K562 (cell line): Measurements from ENCODE around the gene ALDH16A1. TPM values are rescaled to one million over a fixed set of nuclear protein-coding genes. Genes with fewer than 3 reads are reported as not detected.
A peak's percentile ranks its signal among the peaks of the same experiment; 100 is the strongest.

Source experiments
- DIDO1 ChIP-seq: fragments of 450-650 bp; IDR thresholded peaks from 2 replicates; pipeline ENCODE4 v1.6.1; 2016; ENCODE audit warnings: low read depth, missing biosample characterization, missing genetic modification characterization
- EP300 ChIP-seq: IDR thresholded peaks from 2 replicates; pipeline ENCODE4 v1.6.1; 2012; ENCODE audit warnings: low read length, improper control_type of control experiment
- ESRRA ChIP-seq: fragments of 450-650 bp; IDR thresholded peaks from 2 replicates; pipeline ENCODE4 v1.6.1; 2014; ENCODE audit warnings: low read depth, mild to moderate bottlenecking, moderate library complexity, borderline replicate concordance
- GABPA ChIP-seq: fragments of 200-800 bp; sonication (Bioruptor generic); conservative IDR thresholded peaks from 2 replicates; pipeline ENCODE4 v1.6.1; 2016; ENCODE audit warnings: low read depth, missing genetic modification characterization, missing compliant biosample characterization
- HIVEP1 ChIP-seq: fragments of 250-450 bp; sonication (Bioruptor Pico); IDR thresholded peaks from 2 replicates; pipeline ENCODE4 v1.4.0; 2020; ENCODE audit warnings: mild to moderate bottlenecking
- KAT7 ChIP-seq: sonication (generic); formaldehyde crosslinking; IDR thresholded peaks from 2 replicates; pipeline ENCODE4 v1.8.0; 2022; ENCODE audit warnings: missing genetic modification reagents, mild to moderate bottlenecking, borderline replicate concordance
- KLF6 ChIP-seq: fragments of 250-450 bp; sonication (Bioruptor Pico); IDR thresholded peaks from 2 replicates; pipeline ENCODE4 v1.4.0; 2020; ENCODE audit warnings: mild to moderate bottlenecking, moderate library complexity, borderline replicate concordance
- MEF2A ChIP-seq: IDR thresholded peaks from 2 replicates; pipeline ENCODE4 v1.6.1; 2011; ENCODE audit warnings: low read depth, mild to moderate bottlenecking, low read length, moderate library complexity; ENCODE audit not compliant: control insufficient read depth
- MGA ChIP-seq: fragments of 450-650 bp; IDR thresholded peaks from 2 replicates; pipeline ENCODE4 v1.6.1; 2016; ENCODE audit warnings: mild to moderate bottlenecking, moderate library complexity
- NR2C1 ChIP-seq, 2 experiments: fragments of 450-650 bp; IDR thresholded peaks; 2 replicates each; pipeline ENCODE4 v1.6.1; 2017; ENCODE audit warnings: mild to moderate bottlenecking in 2 of 2, antibody characterized with exemption in 1 of 2, inconsistent platforms in 1 of 2, missing compliant biosample characterization in 1 of 2, missing genetic modification characterization in 1 of 2
- POLR2AphosphoS5 ChIP-seq: IDR thresholded peaks from 2 replicates; pipeline ENCODE4 v1.6.1; 2011; ENCODE audit warnings: mild to moderate bottlenecking, low read depth, low read length, moderate library complexity; ENCODE audit not compliant: control insufficient read depth, insufficient read depth
- SPI1 ChIP-seq: IDR thresholded peaks from 2 replicates; pipeline ENCODE4 v1.6.1; 2011; ENCODE audit warnings: low read depth, low read length, control low read depth, borderline replicate concordance
- ZNF561 ChIP-seq: fragments of 450-650 bp; formaldehyde crosslinking; conservative IDR thresholded peaks from 2 replicates; pipeline ENCODE4 v1.4.0; 2020; ENCODE audit warnings: mild to moderate bottlenecking, moderate library complexity
- ZNF766 ChIP-seq: fragments of 200-800 bp; sonication (Bioruptor generic); conservative IDR thresholded peaks from 2 replicates; pipeline ENCODE4 v1.6.1; 2016; ENCODE audit warnings: missing genetic modification characterization, missing compliant biosample characterization
- polyA plus RNA-seq, 8 experiments: library from polyadenylated mRNA; depleted of rRNA in 4 of 8; stranded (reverse) in 5 of 8; unstranded in 3 of 8; fragments of >200 nt; fragmentation: Nextera tagmentation in 2 of 8; fragmentation: Illumina TruSeq in 1 of 8; extraction: Ambion mirVana in 2 of 8; extraction: Trizol in 1 of 8; gene quantifications; 2 replicates each; pipeline versions ENCODE4 v1.2.1 to v1.2.3, GENCODE V29; 2011 to 2014; ENCODE audit warnings: inconsistent platforms in 1 of 8, missing spikeins in 1 of 8
- total RNA-seq, 7 experiments: library from RNA; depleted of rRNA in 6 of 7; stranded (reverse); fragments of >200 nt in 6 of 7; fragmentation: Illumina TruSeq in 2 of 7; extraction: Trizol in 2 of 7; gene quantifications; 2 replicates each; pipeline versions ENCODE4 v1.2.1 to v1.2.3, GENCODE V29; 2011 to 2021; ENCODE audit warnings: low replicate concordance in 1 of 7
- TF ChIP-seq, protein P1 (sequence below): sonication (generic); formaldehyde crosslinking; IDR thresholded peaks from 2 replicates; pipeline ENCODE4 v1.8.0; 2022; ENCODE audit warnings: missing genetic modification reagents, mild to moderate bottlenecking, moderate library complexity, borderline replicate concordance

Gene ALDH16A1
- total and polyA plus RNA-seq, 9 of the 15 experiments (the other 6 are each of a cell fraction or from before 2014, with no cell fraction given) = 2.2 to 52.2 (median 7.6) TPM

GRCh38 chr19:49453013-49453756 lies at the start of gene ALDH16A1 (continued):
- TF ChIP-seq MGA (peak; percentile 70), POLR2AphosphoS5 (peak; percentile 98), ZNF766 (CRISPR knock-in tag) (no peak), DIDO1 (tag) (no peak), MEF2A (0 out of 2 replicates have a peak, but pooled peaks have one; percentile 25), NR2C1 (IDR thresholded peaks at IDR 0.05) (peak; percentile 22; the same call in 1 of the 2 replicates), NR2C1 (tag; IDR thresholded peaks at IDR 0.05) (no peak), SPI1 (peak; percentile 21; the same call in 1 of the 2 replicates), GABPA (tag) (no peak; the same call in 1 of the 2 replicates), KAT7 (no peak), ESRRA (0 out of 2 replicates have a peak, but pooled peaks have one; percentile 36), EP300 (no peak), KLF6 (no peak), HIVEP1 (CRISPR knock-in tag) (no peak), ZNF561 (CRISPR knock-in tag) (no peak)
- TF ChIP-seq, protein P1, sequence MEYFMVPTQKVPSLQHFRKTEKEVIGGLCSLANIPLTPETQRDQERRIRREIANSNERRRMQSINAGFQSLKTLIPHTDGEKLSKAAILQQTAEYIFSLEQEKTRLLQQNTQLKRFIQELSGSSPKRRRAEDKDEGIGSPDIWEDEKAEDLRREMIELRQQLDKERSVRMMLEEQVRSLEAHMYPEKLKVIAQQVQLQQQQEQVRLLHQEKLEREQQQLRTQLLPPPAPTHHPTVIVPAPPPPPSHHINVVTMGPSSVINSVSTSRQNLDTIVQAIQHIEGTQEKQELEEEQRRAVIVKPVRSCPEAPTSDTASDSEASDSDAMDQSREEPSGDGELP (CRISPR knock-in tag) = peak; percentile 63; the same call in 1 of the 2 replicates
